Measurements from ENCODE around the gene ARRDC5. TPM values are rescaled to one million over a fixed set of nuclear protein-coding genes. Genes with fewer than 3 reads are reported as not detected.

The ARRDC5 gene
- total and polyA plus RNA-seq, 2 of the 8 experiments (the other 6 are each of a cell fraction or from before 2014, with no cell fraction given) = not detected

DNA sequence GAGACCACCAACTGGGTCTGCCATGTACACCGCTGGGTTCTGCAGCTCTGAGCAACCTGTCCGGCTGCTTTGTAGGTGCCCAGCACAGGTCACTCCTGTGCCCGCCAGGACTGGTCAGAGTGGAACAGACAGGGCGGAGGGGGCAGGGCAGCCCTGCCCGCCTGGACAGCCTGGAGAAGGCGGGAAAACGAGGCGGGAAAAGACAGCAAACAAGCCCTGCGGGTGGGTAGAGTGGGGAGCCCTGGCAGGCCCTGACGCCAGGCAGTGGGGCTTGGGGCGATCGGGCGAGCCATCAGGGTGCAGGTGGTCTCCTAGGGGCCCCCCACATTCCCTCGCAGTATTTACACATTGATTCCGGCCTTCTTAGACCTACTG is 6.1 kb upstream of the ARRDC5 start:
- WGBS, 2 experiments (ENCODE audit: extremely low coverage in 1 of 2, insufficient coverage in 1 of 2, insufficient read length in 1 of 2, insufficient replicate concordance in 2 of 2, low coverage in 1 of 2, low lambda C conversion rate in 2 of 2, missing lambda C conversion rate in 1 of 2) = 81% methylated on average over 15 of the region's 15 CpGs; no CpG with 5 or more reads in 1 of the 2 experiments
- TF ChIP-seq, protein P1, sequence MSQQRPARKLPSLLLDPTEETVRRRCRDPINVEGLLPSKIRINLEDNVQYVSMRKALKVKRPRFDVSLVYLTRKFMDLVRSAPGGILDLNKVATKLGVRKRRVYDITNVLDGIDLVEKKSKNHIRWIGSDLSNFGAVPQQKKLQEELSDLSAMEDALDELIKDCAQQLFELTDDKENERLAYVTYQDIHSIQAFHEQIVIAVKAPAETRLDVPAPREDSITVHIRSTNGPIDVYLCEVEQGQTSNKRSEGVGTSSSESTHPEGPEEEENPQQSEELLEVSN (IDR thresholded peaks at IDR 0.05) = peak; percentile 91
- no peak for TF ChIP-seq CHD1 (IDR thresholded peaks at IDR 0.05; ENCODE audit: low read depth, low read length)
- Histone ChIP-seq H3K79me2 (ENCODE audit: control insufficient read depth in 1 of 2, insufficient read depth in 2 of 2, low read length in 2 of 2) (peaks cover 0 to 30% of the 10 kb centered on the region in 2 experiments; a peak in 2 of 4 replicates), H3K27me3 (replicated peaks in 1 of 4; ENCODE audit: control insufficient read depth in 3 of 4, extremely low read depth in 1 of 4, insufficient read depth in 3 of 4, low read length in 3 of 4) (no peaks in the 10 kb centered on the region; a peak in 1 of 7 replicates), H2BK5ac (ENCODE audit: low read depth, low read length) (no peak overlapping the region), H3K4me3 (ENCODE audit: extremely low read depth in 1 of 4, insufficient read depth in 2 of 4, low read depth in 3 of 4, low read length in 4 of 4) (peak overlapping the region in 3 of 4 experiments; percentile 46 to 83 (median 60); a peak in 3 of 8 replicates), H3K4me2 (ENCODE audit: insufficient read depth in 1 of 2, low read depth in 2 of 2, low read length in 2 of 2) (peak overlapping the region; percentile 75 to 79), H2BK15ac (ENCODE audit: low read length) (no peak overlapping the region; the same call in 1 of the 2 replicates), H3K27ac (ENCODE audit: low read depth, low read length) (no peak overlapping the region), H3K23me2 (ENCODE audit: low read depth, low read length) (peaks cover 8% of the 10 kb centered on the region), H3K14ac (ENCODE audit: insufficient read length) (no peak overlapping the region), H3K79me1 (ENCODE audit: low read depth, low read length) (0 out of 2 replicates have a peak, but pooled peaks cover 2% of the 10 kb centered on the region), H3K4me1 (replicated peaks in 1 of 4; ENCODE audit: control insufficient read depth in 3 of 4, insufficient read depth in 4 of 4, low read length in 3 of 4) (peaks cover 0 to 14% (median 11%) of the 10 kb centered on the region in 4 experiments; a peak in 6 of 7 replicates), H3K56ac (replicated peaks; ENCODE audit: insufficient read length, low read depth, low read length) (no peak overlapping the region), H4K8ac (ENCODE audit: extremely low read depth, insufficient read depth, low read length) (peak overlapping the region; percentile 90; the same call in 1 of the 2 replicates), H4K91ac (replicated peaks; ENCODE audit: insufficient read length, low read length) (peak overlapping the region; percentile 3), H4K5ac (ENCODE audit: insufficient read length, low read depth, low read length) (no peak overlapping the region), H2BK120ac (replicated peaks; ENCODE audit: low read depth, low read length) (no peak overlapping the region), H2AFZ (ENCODE audit: low read length) (no peak overlapping the region), H3K18ac (ENCODE audit: extremely low read depth, low read length) (no peak overlapping the region; the same call in 1 of the 2 replicates), H3K23ac (ENCODE audit: insufficient read length) (no peak overlapping the region), H4K20me1 (replicated peaks in 1 of 2; ENCODE audit: control insufficient read depth in 1 of 2, insufficient read depth in 2 of 2, low read length in 2 of 2) (peaks cover 3 to 11% of the 10 kb centered on the region in 2 experiments), H3K9ac (replicated peaks in 1 of 4; ENCODE audit: extremely low read depth in 1 of 4, low read depth in 3 of 4, low read length in 3 of 4) (peak overlapping the region in 2 of 4 experiments; percentile 6 to 81; a peak in 2 of 7 replicates), H3K36me3 (ENCODE audit: control insufficient read depth in 2 of 4, insufficient read depth in 4 of 4, low read length in 3 of 4) (peaks cover 4 to 15% (median 6%) of the 10 kb centered on the region in 4 experiments; a peak in 5 of 8 replicates), H3K4ac (replicated peaks; ENCODE audit: insufficient read length, low read depth, low read length) (peak overlapping the region; percentile 46), H2BK20ac (ENCODE audit: low read length) (no peak overlapping the region), H2AK5ac (ENCODE audit: low read depth, low read length) (0 out of 2 replicates have a peak overlapping the region, but pooled peaks have one; percentile 11), H2BK12ac (ENCODE audit: low read depth, low read length) (peak overlapping the region; percentile 75; the same call in 1 of the 2 replicates), H3K9me3 (ENCODE audit: insufficient read depth in 2 of 2, low read depth in 1 of 2, low read length in 1 of 2) (no peaks in the 10 kb centered on the region)
- DNase-seq (ENCODE audit: low read depth in 1 of 2, low spot score in 2 of 2) = peak in 1 of 2 experiments; percentile 58
- ChIA-PET POLR2A (ENCODE audit: partially characterized antibody) (interaction anchor here (2.0 kb wide), 1 partner anchor 123 kb away, joined by 4 read pairs; no protein-coding TSS in a partner anchor), CTCF (ENCODE audit: partially characterized antibody) (interaction anchor here (0.5 to 1.2 kb wide), 6 partner anchors 9 to 57 kb away, joined by 3 to 5 read pairs (median 3); no protein-coding TSS in a partner anchor)
- FAIRE-seq = no peak

All from H1 (cell line).